Measurements from ENCODE around the gene SH3GLB2.

SH3GLB2 gene

DNA sequence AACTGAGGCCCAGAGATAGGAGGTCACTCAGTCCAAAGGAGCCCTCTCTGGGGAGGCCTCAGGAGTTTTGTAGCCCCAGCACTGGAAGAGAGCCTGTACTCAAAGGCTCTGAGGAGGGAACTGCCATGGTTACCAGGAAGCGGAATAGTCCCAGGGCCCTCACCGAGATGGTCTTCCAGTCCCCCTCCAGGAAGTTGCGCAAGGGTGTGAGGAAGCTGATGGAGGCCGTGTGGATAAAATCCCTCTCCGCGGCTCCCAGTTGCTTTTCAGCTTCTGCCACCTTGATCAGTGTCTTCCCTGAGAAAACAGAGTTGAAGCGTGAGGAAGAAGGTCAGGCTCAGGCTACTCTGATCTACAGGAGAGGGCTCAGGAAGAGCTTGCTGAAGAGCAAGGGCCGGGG is 13.5 kb downstream of the SH3GLB2 start:
- H3K79me2 ChIP-seq (ENCODE audit: low read length) = peaks cover 48% of the 10 kb centered on the region
- no peaks in the 10 kb centered on the region for H3K4me1 ChIP-seq (ENCODE audit: low read length)
- H3K27me3 ChIP-seq (replicated peaks; ENCODE audit: insufficient read depth, low read length) = no peaks in the 10 kb centered on the region
- no peaks in the 10 kb centered on the region for H3K9me3 ChIP-seq (replicated peaks; ENCODE audit: insufficient read depth, low read length)
- no peaks in the 10 kb centered on the region; the same call in 1 of the 2 replicates for H3F3A ChIP-seq (ENCODE audit: insufficient read depth, low read length)
- H3K4me3 ChIP-seq (ENCODE audit: low read length) = no peak overlapping the region
- H3K4me2 ChIP-seq (ENCODE audit: low read depth, low read length) = no peak overlapping the region
- TF ChIP-seq EZH2 (optimal IDR thresholded peaks at IDR 0.05; ENCODE audit: low read depth, low read length) (no peak), CTCF (IDR thresholded peaks at IDR 0.05; ENCODE audit: low read length) (no peak), EZH2phosphoT487 (IDR thresholded peaks at IDR 0.05; ENCODE audit: low read length) (no peak)
- H4K20me1 ChIP-seq (ENCODE audit: insufficient read depth, low read length) = no peaks in the 10 kb centered on the region
- H3K9me2 ChIP-seq (replicated peaks; ENCODE audit: insufficient read depth, low read length) = no peaks in the 10 kb centered on the region
- peaks cover 9% of the 10 kb centered on the region for H3K36me3 ChIP-seq (replicated peaks; ENCODE audit: insufficient read depth, low read length)
- H3K9ac ChIP-seq (ENCODE audit: low read length) = no peak overlapping the region
- H3K27ac ChIP-seq (ENCODE audit: low read length) = no peak overlapping the region
- no peak for DNase-seq
- H2AFZ ChIP-seq (ENCODE audit: low read length) = no peak overlapping the region

- no peak for TF ChIP-seq EZH2 (optimal IDR thresholded peaks at IDR 0.05; ENCODE audit: low read depth, low read length)
- TF ChIP-seq EZH2phosphoT487 (IDR thresholded peaks at IDR 0.05; ENCODE audit: low read length) = no peak
- no peak for TF ChIP-seq CTCF (IDR thresholded peaks at IDR 0.05; ENCODE audit: low read length)
- Histone ChIP-seq H3K4me2 (ENCODE audit: low read depth, low read length) (no peak overlapping the region), H3K79me2 (ENCODE audit: low read length) (peaks cover 43% of the 10 kb centered on the region), H3K36me3 (replicated peaks; ENCODE audit: insufficient read depth, low read length) (peaks cover 9% of the 10 kb centered on the region), H3K9me3 (replicated peaks; ENCODE audit: insufficient read depth, low read length) (no peaks in the 10 kb centered on the region), H3F3A (ENCODE audit: insufficient read depth, low read length) (no peaks in the 10 kb centered on the region; the same call in 1 of the 2 replicates), H3K4me1 (ENCODE audit: low read length) (no peaks in the 10 kb centered on the region), H3K27ac (ENCODE audit: low read length) (no peak overlapping the region), H4K20me1 (ENCODE audit: insufficient read depth, low read length) (no peaks in the 10 kb centered on the region), H3K4me3 (ENCODE audit: low read length) (no peak overlapping the region), H2AFZ (ENCODE audit: low read length) (no peak overlapping the region), H3K27me3 (replicated peaks; ENCODE audit: insufficient read depth, low read length) (no peaks in the 10 kb centered on the region), H3K9ac (ENCODE audit: low read length) (no peak overlapping the region), H3K9me2 (replicated peaks; ENCODE audit: insufficient read depth, low read length) (no peaks in the 10 kb centered on the region)
- DNase-seq = no peak
These were observed 14.0 kb downstream of the SH3GLB2 start for GRCh38 chr9:129014124-129014523.

DNA sequence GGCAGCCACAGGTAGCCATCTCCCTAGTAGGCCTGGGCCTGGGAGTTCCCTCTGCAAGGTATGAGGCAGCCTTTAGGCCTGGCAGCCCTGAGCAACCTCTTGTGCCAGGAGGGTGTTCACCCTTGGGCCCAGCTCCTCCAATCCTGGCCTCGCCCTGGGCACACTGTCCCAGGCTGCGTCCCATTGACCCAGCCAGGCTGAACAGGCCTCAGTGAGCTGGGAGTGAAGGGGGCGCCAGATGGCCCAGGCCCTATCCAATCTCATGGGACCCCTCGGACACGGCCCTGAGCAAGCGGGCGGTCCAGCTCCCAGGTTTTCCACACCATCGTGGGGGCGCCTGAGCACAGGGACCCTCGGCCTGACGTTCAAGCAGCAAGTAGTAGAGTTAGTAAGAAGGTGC is 14.5 kb downstream of the SH3GLB2 start:
- DNase-seq = no peak
- no peak overlapping the region for H3K4me3 ChIP-seq (ENCODE audit: low read length)
- H3K27me3 ChIP-seq (replicated peaks; ENCODE audit: insufficient read depth, low read length) = no peaks in the 10 kb centered on the region
- H3K4me1 ChIP-seq (ENCODE audit: low read length) = 0 out of 2 replicates have a peak, but pooled peaks cover 3% of the 10 kb centered on the region
- no peaks in the 10 kb centered on the region for H3K9me2 ChIP-seq (replicated peaks; ENCODE audit: insufficient read depth, low read length)
- no peak overlapping the region for H2AFZ ChIP-seq (ENCODE audit: low read length)
- peaks cover 39% of the 10 kb centered on the region for H3K79me2 ChIP-seq (ENCODE audit: low read length)
- H3K27ac ChIP-seq (ENCODE audit: low read length) = no peak overlapping the region
- H3K9me3 ChIP-seq (replicated peaks; ENCODE audit: insufficient read depth, low read length) = no peaks in the 10 kb centered on the region
- H4K20me1 ChIP-seq (ENCODE audit: insufficient read depth, low read length) = no peaks in the 10 kb centered on the region
- H3K9ac ChIP-seq (ENCODE audit: low read length) = no peak overlapping the region
- TF ChIP-seq CTCF (IDR thresholded peaks at IDR 0.05; ENCODE audit: low read length) (no peak), EZH2 (optimal IDR thresholded peaks at IDR 0.05; ENCODE audit: low read depth, low read length) (no peak), EZH2phosphoT487 (IDR thresholded peaks at IDR 0.05; ENCODE audit: low read length) (no peak)
- no peak overlapping the region for H3K4me2 ChIP-seq (ENCODE audit: low read depth, low read length)
- peaks cover 4% of the 10 kb centered on the region; the same call in 1 of the 2 replicates for H3F3A ChIP-seq (ENCODE audit: insufficient read depth, low read length)
- H3K36me3 ChIP-seq (replicated peaks; ENCODE audit: insufficient read depth, low read length) = peaks cover 9% of the 10 kb centered on the region; the same call in 1 of the 2 replicates

Data from MM.1S (cell line).